ENCODE data around the gene PDK1. TPM values are rescaled to one million over a fixed set of nuclear protein-coding genes. Genes with fewer than 3 reads are reported as not detected.

PDK1 gene
- total RNA-seq, 2 donors from 2014 or later, result 6.2 to 14.4 TPM

- TF ChIP-seq CTCF (IDR thresholded peaks at IDR 0.05) (no peak), POLR2AphosphoS5 (IDR thresholded peaks at IDR 0.05) (no peak), POLR2A (IDR thresholded peaks at IDR 0.05) (no peak)
- Histone ChIP-seq H3K4me3 (no peak overlapping the region), H3K36me3 (no peaks in the 10 kb centered on the region), H3K4me1 (replicated peaks) (no peaks in the 10 kb centered on the region), H3K9me3 (no peaks in the 10 kb centered on the region), H3K27me3 (replicated peaks; ENCODE audit: insufficient read depth) (no peaks in the 10 kb centered on the region), H3K27ac (no peak overlapping the region)
- no peak for DNase-seq (ENCODE audit: low spot score)
- intact Hi-C loops (cut with DNase I), result no loop called here
Measured at GRCh38 chr2:172630181-172630580, 74.3 kb downstream of the PDK1 start.

- 64% methylated on average over 3 of the region's 3 CpGs for WGBS
- intact Hi-C loops (cut with DNase I), result no loop called here
- no peak overlapping the region for H3K27ac ChIP-seq
- no peaks in the 10 kb centered on the region for H3K9me3 ChIP-seq
- no peak for DNase-seq (ENCODE audit: low spot score)
- H3K4me1 ChIP-seq (replicated peaks), result no peaks in the 10 kb centered on the region
- TF ChIP-seq POLR2A (IDR thresholded peaks at IDR 0.05) (no peak), CTCF (IDR thresholded peaks at IDR 0.05) (no peak), POLR2AphosphoS5 (IDR thresholded peaks at IDR 0.05) (no peak)
- H3K36me3 ChIP-seq, result no peaks in the 10 kb centered on the region
- no peaks in the 10 kb centered on the region for H3K27me3 ChIP-seq (replicated peaks; ENCODE audit: insufficient read depth)
- no peak overlapping the region for H3K4me3 ChIP-seq
Measured at GRCh38 chr2:172634477-172634876, 78.6 kb downstream of the PDK1 start.

- WGBS, result 98% methylated on average over 5 of the region's 5 CpGs
- no peak for TF ChIP-seq CTCF (IDR thresholded peaks at IDR 0.05)
- TF ChIP-seq POLR2AphosphoS5 (IDR thresholded peaks at IDR 0.05), result no peak
- no peak for TF ChIP-seq POLR2A (IDR thresholded peaks at IDR 0.05)
Measured at GRCh38 chr2:172635548-172635947, 79.7 kb downstream of the PDK1 start.

GRCh38 chr2:172639256-172639655 lies 83.4 kb downstream of the PDK1 start:
- 87% methylated on average over 3 of the region's 3 CpGs for WGBS
- Histone ChIP-seq H3K4me3 (no peak overlapping the region), H3K9me3 (no peaks in the 10 kb centered on the region), H3K36me3 (no peaks in the 10 kb centered on the region), H3K27me3 (replicated peaks; ENCODE audit: insufficient read depth) (no peaks in the 10 kb centered on the region), H3K4me1 (replicated peaks) (no peaks in the 10 kb centered on the region), H3K27ac (no peak overlapping the region)
- TF ChIP-seq POLR2A (IDR thresholded peaks at IDR 0.05) (no peak), CTCF (IDR thresholded peaks at IDR 0.05) (no peak), POLR2AphosphoS5 (IDR thresholded peaks at IDR 0.05) (no peak)
- DNase-seq (ENCODE audit: low spot score), result no peak
- intact Hi-C loops (cut with DNase I), result no loop called here

More at GRCh38 chr2:172635548-172635947, 79.7 kb downstream of the PDK1 start:
- intact Hi-C loops (cut with DNase I), result no loop called here
- H3K27me3 ChIP-seq (replicated peaks; ENCODE audit: insufficient read depth), result no peaks in the 10 kb centered on the region
- no peak for DNase-seq (ENCODE audit: low spot score)
- H3K9me3 ChIP-seq, result no peaks in the 10 kb centered on the region
- H3K4me1 ChIP-seq (replicated peaks), result no peaks in the 10 kb centered on the region
- H3K4me3 ChIP-seq, result no peak overlapping the region
- H3K36me3 ChIP-seq, result no peaks in the 10 kb centered on the region
- no peak overlapping the region for H3K27ac ChIP-seq

GRCh38 chr2:172639823-172640222 lies 83.9 kb downstream of the PDK1 start:
- Histone ChIP-seq H3K36me3 (no peaks in the 10 kb centered on the region), H3K4me1 (replicated peaks) (no peaks in the 10 kb centered on the region), H3K27me3 (replicated peaks; ENCODE audit: insufficient read depth) (no peaks in the 10 kb centered on the region), H3K27ac (no peak overlapping the region), H3K9me3 (no peaks in the 10 kb centered on the region), H3K4me3 (no peak overlapping the region)
- TF ChIP-seq POLR2A (IDR thresholded peaks at IDR 0.05) (no peak), POLR2AphosphoS5 (IDR thresholded peaks at IDR 0.05) (no peak), CTCF (IDR thresholded peaks at IDR 0.05) (no peak)
- no peak for DNase-seq (ENCODE audit: low spot score)
- WGBS, result 77% methylated on average over 2 of the region's 2 CpGs
- intact Hi-C loops (cut with DNase I), result no loop called here
